Liver (tissue), 9 donors: ENCODE results near the gene WWOX. TPM values are rescaled to one million over a fixed set of nuclear protein-coding genes. Genes with fewer than 3 reads are reported as not detected.

ENCODE experiments used
- DNase-seq: peaks from one replicate; pipeline ENCODE4 v3.0.0-alpha.2; 2017; ENCODE audit warnings: low spot score
- H3K27ac ChIP-seq, 2 donors: one replicate each; pipeline ENCODE4 v1.7.0; 2013; ENCODE audit warnings: inconsistent platforms in 2 of 2, low read length in 2 of 2, control low read depth in 1 of 2, low read depth in 1 of 2, mild to moderate bottlenecking in 1 of 2
- H3K27me3 ChIP-seq, 4 donors: one replicate each; pipeline versions ENCODE4 v1.6.1 to v1.7.0; 2013; ENCODE audit warnings: low read length in 3 of 4, inconsistent platforms in 1 of 4, mild to moderate bottlenecking in 1 of 4, moderate library complexity in 1 of 4; ENCODE audit not compliant: control insufficient read depth in 4 of 4, insufficient read depth in 4 of 4
- H3K36me3 ChIP-seq, 4 donors: one replicate each; pipeline versions ENCODE4 v1.6.1 to v1.7.0; 2013; ENCODE audit warnings: low read length in 3 of 4, mild to moderate bottlenecking in 3 of 4, low read depth in 1 of 4, moderate library complexity in 1 of 4; ENCODE audit not compliant: control insufficient read depth in 4 of 4, insufficient read depth in 3 of 4
- H3K4me1 ChIP-seq, 4 donors: one replicate each; pipeline versions ENCODE4 v1.6.1 to v1.7.0; 2013; ENCODE audit warnings: low read length in 3 of 4, mild to moderate bottlenecking in 3 of 4, moderate library complexity in 1 of 4; ENCODE audit not compliant: control insufficient read depth in 4 of 4, insufficient read depth in 4 of 4
- H3K4me3 ChIP-seq, 3 donors: one replicate each; pipeline versions ENCODE4 v1.6.1 to v1.7.0; 2013; ENCODE audit warnings: low read length in 3 of 3, control low read depth in 1 of 3, low read depth in 1 of 3, mild to moderate bottlenecking in 1 of 3
- H3K9ac ChIP-seq, 2 donors: one replicate each; pipeline ENCODE4 v1.7.0; 2013; ENCODE audit warnings: low read length in 2 of 2, mild to moderate bottlenecking in 2 of 2, moderate library complexity in 2 of 2, control low read depth in 1 of 2, low read depth in 1 of 2
- H3K9me3 ChIP-seq, 4 donors: one replicate each; pipeline versions ENCODE4 v1.6.1 to v1.7.0; 2013; ENCODE audit warnings: low read length in 3 of 4; ENCODE audit not compliant: control insufficient read depth in 4 of 4
- FOXA1 ChIP-seq: IDR thresholded peaks from 2 replicates; pipeline ENCODE4 v1.6.1; 2016; ENCODE audit warnings: antibody characterized with exemption
- FOXA2 ChIP-seq: IDR thresholded peaks from 2 replicates; pipeline ENCODE4 v1.6.1; 2016; ENCODE audit warnings: antibody characterized with exemption
- GABPA ChIP-seq, 2 donors: IDR thresholded peaks in 1 of 2; conservative IDR thresholded peaks in 1 of 2; 2 replicates each; pipeline ENCODE4 v1.6.1; 2016; ENCODE audit warnings: antibody characterized with exemption in 2 of 2, mild to moderate bottlenecking in 1 of 2, moderate library complexity in 1 of 2
- HNF4A ChIP-seq, 2 donors: conservative IDR thresholded peaks; 2 replicates each; pipeline ENCODE4 v1.6.1; 2016; ENCODE audit warnings: antibody characterized with exemption in 2 of 2, mild to moderate bottlenecking in 2 of 2
- HNF4G ChIP-seq: IDR thresholded peaks from 2 replicates; pipeline ENCODE4 v1.6.1; 2016; ENCODE audit warnings: antibody characterized with exemption
- JUND ChIP-seq, 2 donors: IDR thresholded peaks; 2 replicates each; pipeline ENCODE4 v1.6.1; 2016; ENCODE audit warnings: antibody characterized with exemption in 2 of 2
- NR2F2 ChIP-seq: IDR thresholded peaks from 2 replicates; pipeline ENCODE4 v1.6.1; 2016; ENCODE audit warnings: antibody characterized with exemption
- RXRA ChIP-seq, 2 donors: IDR thresholded peaks; 2 replicates each; pipeline ENCODE4 v1.6.1; 2017 to 2018; ENCODE audit warnings: antibody characterized with exemption in 2 of 2, mild to moderate bottlenecking in 1 of 2
- TAF1 ChIP-seq: conservative IDR thresholded peaks from 2 replicates; pipeline ENCODE4 v1.6.1; 2016; ENCODE audit warnings: antibody characterized with exemption, mild to moderate bottlenecking
- YY1 ChIP-seq: IDR thresholded peaks from 2 replicates; pipeline ENCODE4 v1.6.1; 2016; ENCODE audit warnings: antibody characterized with exemption, mild to moderate bottlenecking
- WGBS: extraction: QIAGEN DNeasy Blood & Tissue Kit; methylation state at CpG from one replicate; pipeline ENCODE4 v1.1.7; 2013; 5-methylcytosine and 5-hydroxymethylcytosine counted together
- polyA plus RNA-seq, 2 donors: library from polyadenylated mRNA; stranded (reverse) in 1 of 2; unstranded in 1 of 2; fragments of 200-250 nt in 1 of 2; fragments of >200 nt in 1 of 2; fragmentation: Nextera tagmentation in 1 of 2; extraction: Ambion mirVana in 1 of 2; gene quantifications; one replicate each; pipeline versions ENCODE4 v1.2.1 to v1.2.3, GENCODE V29; 2013 to 2015
- total RNA-seq, 2 donors: library from RNA; depleted of rRNA; stranded (reverse); fragments of >200 nt; gene quantifications; one replicate each; pipeline ENCODE4 v1.2.3, GENCODE V29; 2014
- TF ChIP-seq, protein P1 (sequence below): IDR thresholded peaks from 2 replicates; pipeline ENCODE4 v1.6.1; 2016; ENCODE audit warnings: antibody characterized with exemption
- TF ChIP-seq, protein P2 (sequence below): IDR thresholded peaks from 2 replicates; pipeline ENCODE4 v1.6.1; 2016; ENCODE audit warnings: antibody characterized with exemption
- TF ChIP-seq, protein P3 (sequence below): IDR thresholded peaks from 2 replicates; pipeline ENCODE4 v1.6.1; 2016; ENCODE audit warnings: antibody characterized with exemption
- TF ChIP-seq, protein P4 (sequence below): IDR thresholded peaks from 2 replicates; pipeline ENCODE4 v1.6.1; 2016; ENCODE audit warnings: antibody characterized with exemption, mild to moderate bottlenecking
- donor health status: healthy.
- donor health status: healthy.
- donor health status: healthy.
- donor health status: healthy.
- donor health status: healthy.

WWOX gene
- total and polyA plus RNA-seq, 4 donors = 9.8 to 46.0 (median 15.3) TPM

DNA sequence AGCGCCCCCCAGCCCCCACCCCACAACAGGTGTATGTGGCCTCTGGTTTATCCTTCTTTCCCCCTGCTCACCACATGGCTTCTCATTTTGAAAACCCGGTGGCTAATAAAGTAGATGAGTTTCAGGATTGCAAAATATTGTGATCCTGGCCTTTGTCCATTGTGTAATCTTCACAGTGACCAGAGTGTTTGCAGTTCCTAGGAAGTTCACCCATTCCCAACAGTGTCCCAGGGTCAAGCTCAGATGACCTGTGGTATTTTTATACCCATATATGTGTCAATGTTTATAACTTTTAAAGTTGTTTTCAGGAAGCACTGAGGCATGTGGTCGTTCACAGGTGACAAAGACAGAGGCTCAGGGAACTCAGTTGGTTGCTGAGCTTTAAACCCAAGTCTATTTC is 721.9 kb downstream of the WWOX start:
- Histone ChIP-seq H3K27me3 (no peaks in the 10 kb centered on the region), H3K9ac (no peak overlapping the region), H3K27ac (no peak overlapping the region), H3K4me1 (peaks cover 5 to 15% (median 10%) of the 10 kb centered on the region in 4 donors), H3K9me3 (peaks cover 0 to 5% (median 3%) of the 10 kb centered on the region in 4 donors), H3K4me3 (peak overlapping the region in 1 of 3 donors; percentile 7), H3K36me3 (no peaks in the 10 kb centered on the region)
- DNase-seq = no peak
- 53% methylated on average over 3 of the region's 3 CpGs for WGBS
- TF ChIP-seq HNF4A (conservative IDR thresholded peaks at IDR 0.05) (peak; percentile 66 to 67), NR2F2 (peak; percentile 70), FOXA1 (no peak), TAF1 (no peak), HNF4G (no peak), JUND (IDR thresholded peaks at IDR 0.05) (no peak), YY1 (no peak), RXRA (IDR thresholded peaks at IDR 0.05) (peak; percentile 48 to 59)
- TF ChIP-seq, protein P1, sequence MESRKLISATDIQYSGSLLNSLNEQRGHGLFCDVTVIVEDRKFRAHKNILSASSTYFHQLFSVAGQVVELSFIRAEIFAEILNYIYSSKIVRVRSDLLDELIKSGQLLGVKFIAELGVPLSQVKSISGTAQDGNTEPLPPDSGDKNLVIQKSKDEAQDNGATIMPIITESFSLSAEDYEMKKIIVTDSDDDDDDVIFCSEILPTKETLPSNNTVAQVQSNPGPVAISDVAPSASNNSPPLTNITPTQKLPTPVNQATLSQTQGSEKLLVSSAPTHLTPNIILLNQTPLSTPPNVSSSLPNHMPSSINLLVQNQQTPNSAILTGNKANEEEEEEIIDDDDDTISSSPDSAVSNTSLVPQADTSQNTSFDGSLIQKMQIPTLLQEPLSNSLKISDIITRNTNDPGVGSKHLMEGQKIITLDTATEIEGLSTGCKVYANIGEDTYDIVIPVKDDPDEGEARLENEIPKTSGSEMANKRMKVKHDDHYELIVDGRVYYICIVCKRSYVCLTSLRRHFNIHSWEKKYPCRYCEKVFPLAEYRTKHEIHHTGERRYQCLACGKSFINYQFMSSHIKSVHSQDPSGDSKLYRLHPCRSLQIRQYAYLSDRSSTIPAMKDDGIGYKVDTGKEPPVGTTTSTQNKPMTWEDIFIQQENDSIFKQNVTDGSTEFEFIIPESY = no peak
- TF ChIP-seq, protein P2, sequence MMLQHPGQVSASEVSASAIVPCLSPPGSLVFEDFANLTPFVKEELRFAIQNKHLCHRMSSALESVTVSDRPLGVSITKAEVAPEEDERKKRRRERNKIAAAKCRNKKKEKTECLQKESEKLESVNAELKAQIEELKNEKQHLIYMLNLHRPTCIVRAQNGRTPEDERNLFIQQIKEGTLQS = no peak
- TF ChIP-seq, protein P3, sequence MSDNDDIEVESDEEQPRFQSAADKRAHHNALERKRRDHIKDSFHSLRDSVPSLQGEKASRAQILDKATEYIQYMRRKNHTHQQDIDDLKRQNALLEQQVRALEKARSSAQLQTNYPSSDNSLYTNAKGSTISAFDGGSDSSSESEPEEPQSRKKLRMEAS = no peak

DNA sequence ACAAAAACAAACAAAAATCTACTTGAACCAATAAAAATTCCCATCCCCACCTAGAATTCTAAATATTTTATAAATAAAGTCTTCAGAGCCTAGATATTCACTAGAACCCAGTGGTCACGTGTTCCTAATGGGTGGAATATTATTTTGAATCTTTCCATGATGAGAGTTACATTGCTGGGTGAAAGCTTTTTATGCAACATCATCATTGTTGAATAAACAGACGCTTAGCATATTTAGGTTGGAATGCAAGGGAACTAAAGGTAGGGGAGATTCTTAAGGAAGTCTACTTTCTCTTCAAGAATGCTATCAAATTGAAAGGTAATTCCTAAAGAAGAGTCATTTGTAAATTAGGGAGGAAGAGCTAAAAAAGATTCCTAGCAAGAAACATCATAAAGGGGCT is 723.1 kb downstream of the WWOX start:
- Histone ChIP-seq H3K27me3 (no peaks in the 10 kb centered on the region), H3K4me3 (no peak overlapping the region), H3K36me3 (no peaks in the 10 kb centered on the region), H3K9ac (no peak overlapping the region), H3K27ac (no peak overlapping the region), H3K4me1 (peaks cover under 1 to 5% (median 1%) of the 10 kb centered on the region in 4 donors), H3K9me3 (peaks cover 0 to 5% (median 3%) of the 10 kb centered on the region in 4 donors)
- DNase-seq = no peak
- WGBS = 94% methylated on average over 2 of the region's 2 CpGs
- TF ChIP-seq HNF4A (conservative IDR thresholded peaks at IDR 0.05) (no peak), GABPA (IDR thresholded peaks at IDR 0.05 in 1 of 2, conservative IDR thresholded peaks at IDR 0.05 in 1 of 2) (no peak), FOXA2 (no peak)
- TF ChIP-seq, protein P4, sequence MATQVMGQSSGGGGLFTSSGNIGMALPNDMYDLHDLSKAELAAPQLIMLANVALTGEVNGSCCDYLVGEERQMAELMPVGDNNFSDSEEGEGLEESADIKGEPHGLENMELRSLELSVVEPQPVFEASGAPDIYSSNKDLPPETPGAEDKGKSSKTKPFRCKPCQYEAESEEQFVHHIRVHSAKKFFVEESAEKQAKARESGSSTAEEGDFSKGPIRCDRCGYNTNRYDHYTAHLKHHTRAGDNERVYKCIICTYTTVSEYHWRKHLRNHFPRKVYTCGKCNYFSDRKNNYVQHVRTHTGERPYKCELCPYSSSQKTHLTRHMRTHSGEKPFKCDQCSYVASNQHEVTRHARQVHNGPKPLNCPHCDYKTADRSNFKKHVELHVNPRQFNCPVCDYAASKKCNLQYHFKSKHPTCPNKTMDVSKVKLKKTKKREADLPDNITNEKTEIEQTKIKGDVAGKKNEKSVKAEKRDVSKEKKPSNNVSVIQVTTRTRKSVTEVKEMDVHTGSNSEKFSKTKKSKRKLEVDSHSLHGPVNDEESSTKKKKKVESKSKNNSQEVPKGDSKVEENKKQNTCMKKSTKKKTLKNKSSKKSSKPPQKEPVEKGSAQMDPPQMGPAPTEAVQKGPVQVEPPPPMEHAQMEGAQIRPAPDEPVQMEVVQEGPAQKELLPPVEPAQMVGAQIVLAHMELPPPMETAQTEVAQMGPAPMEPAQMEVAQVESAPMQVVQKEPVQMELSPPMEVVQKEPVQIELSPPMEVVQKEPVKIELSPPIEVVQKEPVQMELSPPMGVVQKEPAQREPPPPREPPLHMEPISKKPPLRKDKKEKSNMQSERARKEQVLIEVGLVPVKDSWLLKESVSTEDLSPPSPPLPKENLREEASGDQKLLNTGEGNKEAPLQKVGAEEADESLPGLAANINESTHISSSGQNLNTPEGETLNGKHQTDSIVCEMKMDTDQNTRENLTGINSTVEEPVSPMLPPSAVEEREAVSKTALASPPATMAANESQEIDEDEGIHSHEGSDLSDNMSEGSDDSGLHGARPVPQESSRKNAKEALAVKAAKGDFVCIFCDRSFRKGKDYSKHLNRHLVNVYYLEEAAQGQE = no peak
- TF ChIP-seq, protein P2 = no peak
- TF ChIP-seq, protein P3 = no peak
